ENCODE results near the gene CDH4. TPM values are rescaled to one million over a fixed set of nuclear protein-coding genes. Genes with fewer than 3 reads are reported as not detected.

Gene CDH4
- total and polyA plus RNA-seq, 2 of the 4 experiments (the other 2 are of a cell fraction), result 1.6 to 3.5 TPM

GRCh38 chr20:61743606-61744005, 491.5 kb downstream of the CDH4 start:
- no TSS peak for BruUV-seq (replicated peaks)
- dilution Hi-C loops (cut with HindIII; ENCODE audit: low sequenced_read_pairs, unreplicated experiment), result no loop called here
- Histone ChIP-seq H3K79me1 (ENCODE audit: low read depth in 1 of 2, low read length in 2 of 2) (no peaks in the 10 kb centered on the region), H3K9ac (ENCODE audit: low read depth, low read length) (no peak overlapping the region), H3K4ac (ENCODE audit: low read depth, low read length) (no peak overlapping the region), H2BK5ac (ENCODE audit: low read depth, low read length, poor library complexity, severe bottlenecking) (no peak overlapping the region), H3K56ac (ENCODE audit: extremely low read depth, insufficient read depth, low read length) (no peak overlapping the region), H3K4me1 (ENCODE audit: control insufficient read depth, insufficient read depth, low read length) (no peaks in the 10 kb centered on the region; the same call in 1 of the 2 replicates), H3K18ac (ENCODE audit: low read depth, low read length) (no peak overlapping the region), H4K8ac (ENCODE audit: low read depth in 2 of 2, low read length in 2 of 2) (no peak overlapping the region), H2BK20ac (ENCODE audit: low read depth, low read length) (no peak overlapping the region), H3K27me3 (ENCODE audit: control insufficient read depth, insufficient read depth, low read length) (no peaks in the 10 kb centered on the region; the same call in 1 of the 2 replicates), H2AK9ac (replicated peaks; ENCODE audit: low read depth, low read length, poor library complexity) (no peak overlapping the region), H2AFZ (replicated peaks; ENCODE audit: low read length, poor library complexity) (no peak overlapping the region), H3K4me3 (ENCODE audit: insufficient read depth, low read depth, low read length) (no peak overlapping the region), H2BK15ac (ENCODE audit: low read depth, low read length) (no peak overlapping the region), H3K9me3 (ENCODE audit: control insufficient read depth, insufficient read depth, low read length) (no peaks in the 10 kb centered on the region), H2AK5ac (ENCODE audit: low read depth, low read length) (no peak overlapping the region), H3K9me1 (ENCODE audit: insufficient read depth, low read length) (no peaks in the 10 kb centered on the region), H3K14ac (replicated peaks; ENCODE audit: low read depth, low read length) (no peak overlapping the region), H4K91ac (ENCODE audit: insufficient read depth, low read depth, low read length) (no peak overlapping the region), H3K27ac (ENCODE audit: insufficient read depth, low read length) (no peak overlapping the region), H2BK120ac (ENCODE audit: low read depth, low read length) (no peak overlapping the region), H4K5ac (ENCODE audit: low read depth, low read length) (no peak overlapping the region), H3K4me2 (ENCODE audit: low read depth, low read length) (no peak overlapping the region), H3K36me3 (ENCODE audit: control insufficient read depth, insufficient read depth, low read length) (no peaks in the 10 kb centered on the region), H4K20me1 (ENCODE audit: insufficient read depth, low read length) (no peaks in the 10 kb centered on the region), H3K23ac (ENCODE audit: low read depth, low read length) (no peak overlapping the region)
- intact Hi-C loops (cut with micrococcal nuclease), result loop anchor here (5.0 kb wide), 1 partner anchor 144 kb away; no protein-coding TSS in a partner anchor
- DNase-seq (no peak), ATAC-seq (ENCODE audit: low read depth) (no peak)
- POLR2A ChIA-PET (ENCODE audit: unreplicated experiment), result no interaction called here
- in situ Hi-C loops (cut with MboI; ENCODE audit: low sequenced_read_pairs), result no loop called here
- CTCF ChIA-PET, result no interaction called here
- no peak for TF ChIP-seq RFX5 (IDR thresholded peaks at IDR 0.05; ENCODE audit: low read depth, low read length)
- no peak for TF ChIP-seq CEBPB (IDR thresholded peaks at IDR 0.05; ENCODE audit: low read depth, low read length)
- no peak for TF ChIP-seq BHLHE40 (IDR thresholded peaks at IDR 0.05; ENCODE audit: low read depth, low read length)
- no peak for TF ChIP-seq USF2 (IDR thresholded peaks at IDR 0.05; ENCODE audit: low read depth, low read length)
- TF ChIP-seq RCOR1 (IDR thresholded peaks at IDR 0.05; ENCODE audit: insufficient replicate concordance, low read length), result no peak
- TF ChIP-seq MXI1 (IDR thresholded peaks at IDR 0.05; ENCODE audit: borderline replicate concordance, low read depth, low read length), result no peak
- TF ChIP-seq NFE2L2 (IDR thresholded peaks at IDR 0.05; ENCODE audit: low read depth, low read length), result no peak
- TF ChIP-seq RAD21 (IDR thresholded peaks at IDR 0.05; ENCODE audit: low read length), result no peak
- no peak for TF ChIP-seq MAZ (IDR thresholded peaks at IDR 0.05; ENCODE audit: borderline replicate concordance, low read depth, low read length)
- no peak for TF ChIP-seq SMC3 (IDR thresholded peaks at IDR 0.05; ENCODE audit: low read depth, low read length)
- no peak for TF ChIP-seq CHD1 (IDR thresholded peaks at IDR 0.05; ENCODE audit: low read depth, low read length)
- no CpG with 5 or more reads among the region's 16 CpGs for WGBS, 2 experiments (ENCODE audit: extremely low coverage in 2 of 2, insufficient read length in 1 of 2)

All from IMR-90 (cell line).